WTC11 (cell line): ENCODE data around the gene CYB561A3. TPM values are rescaled to one million over a fixed set of nuclear protein-coding genes. Genes with fewer than 3 reads are reported as not detected.

ENCODE experiments used
- ATAC-seq: fragments of 200-7000 bp; cut with Tn5 transposase; 2 replicates; pipeline ENCODE4 v1.10.0; 2021; ENCODE audit warnings: mild to moderate bottlenecking, moderate library complexity
- CTCF ChIA-PET: fragments of 300-600 bp; sonication (Branson Sonifier 250); formaldehyde crosslinking; loops from one replicate; lab custom pipeline; 2021; ENCODE audit warnings: antibody characterized with exemption; lab: Charles Lee
- POLR2A ChIA-PET: fragments of 350-600 bp; sonication (Branson Sonifier 250); formaldehyde crosslinking; loops from one replicate; lab custom pipeline; 2021; ENCODE audit warnings: antibody characterized with exemption; lab: Charles Lee
- DNase-seq: peaks from one replicate; pipeline ENCODE4 v3.0.0; 2021; ENCODE audit warnings: low spot score
- H3K27ac Mint-ChIP-seq: 2 replicates; pipeline ENCODE4 v1.8.0; 2021; ENCODE audit warnings: mixed read lengths
- H3K27me3 Mint-ChIP-seq: 2 replicates; pipeline ENCODE4 v1.8.0; 2021; ENCODE audit warnings: low read depth, mild to moderate bottlenecking, moderate library complexity, mixed read lengths
- H3K36me3 Mint-ChIP-seq: 2 replicates; pipeline ENCODE4 v1.8.0; 2021; ENCODE audit warnings: mixed read lengths
- H3K4me1 Mint-ChIP-seq: 2 replicates; pipeline ENCODE4 v1.8.0; 2022; ENCODE audit warnings: mixed read lengths
- H3K4me3 Mint-ChIP-seq: 2 replicates; pipeline ENCODE4 v1.8.0; 2021; ENCODE audit warnings: mild to moderate bottlenecking, moderate library complexity, mixed read lengths
- H3K9me3 Mint-ChIP-seq: 2 replicates; pipeline ENCODE4 v1.8.0; 2021; ENCODE audit warnings: mixed read lengths
- ARID4B ChIP-seq: sonication (generic); formaldehyde crosslinking; IDR thresholded peaks from 2 replicates; pipeline ENCODE4 v1.8.0; 2023; ENCODE audit warnings: missing genetic modification reagents, mild to moderate bottlenecking, borderline replicate concordance
- CREM ChIP-seq: sonication (generic); formaldehyde crosslinking; IDR thresholded peaks from 2 replicates; pipeline ENCODE4 v1.8.1; 2022; ENCODE audit warnings: mild to moderate bottlenecking, missing genetic modification reagents, moderate library complexity
- ERG ChIP-seq: fragments of 250-450 bp; sonication (Bioruptor Pico); IDR thresholded peaks from 2 replicates; pipeline ENCODE4 v1.8.0; 2021; ENCODE audit warnings: mild to moderate bottlenecking
- FOXJ3 ChIP-seq: sonication (generic); formaldehyde crosslinking; IDR thresholded peaks from 2 replicates; pipeline ENCODE4 v1.9.0; 2021; ENCODE audit warnings: missing genetic modification reagents, mild to moderate bottlenecking, borderline replicate concordance
- FOXP1 ChIP-seq: sonication (generic); formaldehyde crosslinking; IDR thresholded peaks from 2 replicates; pipeline ENCODE4 v1.8.0; 2022; ENCODE audit warnings: missing genetic modification reagents, mild to moderate bottlenecking, moderate library complexity, borderline replicate concordance
- SMAD3 ChIP-seq: sonication (generic); formaldehyde crosslinking; IDR thresholded peaks from 2 replicates; pipeline ENCODE4 v1.8.0; 2022; ENCODE audit warnings: missing genetic modification reagents, mild to moderate bottlenecking, borderline replicate concordance
- ZSCAN18 ChIP-seq: fragments of 250-450 bp; sonication (Bioruptor Pico); IDR thresholded peaks from 2 replicates; pipeline ENCODE4 v2.1.2; 2022; ENCODE audit warnings: mild to moderate bottlenecking, moderate library complexity
- total RNA-seq: library from RNA; stranded (reverse); gene quantifications from 3 replicates; pipeline ENCODE4 v1.2.3, GENCODE V29; 2021
- TF ChIP-seq, protein P1 (sequence below): sonication (generic); formaldehyde crosslinking; IDR thresholded peaks from 2 replicates; pipeline ENCODE4 v1.8.1; 2023; ENCODE audit warnings: mild to moderate bottlenecking, missing genetic modification reagents
- TF ChIP-seq, protein P2 (sequence below): sonication (generic); formaldehyde crosslinking; IDR thresholded peaks from 2 replicates; pipeline ENCODE4 v1.8.0; 2022; ENCODE audit warnings: missing genetic modification reagents
- TF ChIP-seq, protein P3 (sequence below): sonication (generic); formaldehyde crosslinking; IDR thresholded peaks from 2 replicates; pipeline ENCODE4 v1.8.0; 2022; ENCODE audit warnings: mild to moderate bottlenecking, missing genetic modification reagents
- TF ChIP-seq, protein P4 (sequence below): fragments of 250-450 bp; sonication (Bioruptor Pico); conservative IDR thresholded peaks from 2 replicates; pipeline ENCODE4 v1.9.0; 2021; ENCODE audit warnings: mild to moderate bottlenecking
- TF ChIP-seq, protein P5 (sequence below): sonication (generic); formaldehyde crosslinking; IDR thresholded peaks from 2 replicates; pipeline ENCODE4 v1.8.1; 2022; ENCODE audit warnings: low read depth, mild to moderate bottlenecking, moderate library complexity, missing genetic modification reagents, borderline replicate concordance

CYB561A3 gene
- total RNA-seq, 1 experiment from 2014 or later = 38.8 TPM

- no peak for TF ChIP-seq ZSCAN18 (CRISPR knock-in tag)
Measured at GRCh38 chr11:61325649-61326414, 35.9 kb downstream of the CYB561A3 start (continued).

DNA sequence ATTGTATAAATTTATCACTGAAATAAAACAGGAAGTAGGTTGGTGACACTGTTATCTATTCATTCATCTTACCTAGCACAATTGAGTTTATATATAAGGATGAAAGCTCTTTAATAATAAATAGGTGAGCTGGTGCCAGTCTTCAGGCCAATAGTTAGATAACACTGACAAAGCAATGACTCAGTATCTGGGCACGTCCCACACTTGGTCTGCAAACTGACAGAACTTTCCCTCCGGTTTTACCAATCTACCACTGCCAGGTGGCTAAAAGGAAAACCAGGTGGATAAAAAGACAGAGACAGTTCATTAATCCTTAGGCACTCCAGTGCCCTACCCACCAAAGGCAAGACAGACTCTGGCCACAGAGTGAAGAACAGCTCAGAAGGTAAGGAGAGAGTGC lies 46.4 kb downstream of the CYB561A3 start:
- DNase-seq = no peak
- H3K27me3 Mint-ChIP-seq = no peaks in the 10 kb centered on the region
- POLR2A ChIA-PET = no interaction called here
- CTCF ChIA-PET = interaction anchor here (0.7 kb wide), 1 partner anchor 1024 kb away, joined by 3 read pairs; no protein-coding TSS in a partner anchor
- H3K36me3 Mint-ChIP-seq = peaks cover 63% of the 10 kb centered on the region
- TF ChIP-seq FOXJ3 (CRISPR knock-in tag) (no peak), CREM (no peak), SMAD3 (CRISPR knock-in tag) (no peak), ERG (no peak)
- TF ChIP-seq, protein P1, sequence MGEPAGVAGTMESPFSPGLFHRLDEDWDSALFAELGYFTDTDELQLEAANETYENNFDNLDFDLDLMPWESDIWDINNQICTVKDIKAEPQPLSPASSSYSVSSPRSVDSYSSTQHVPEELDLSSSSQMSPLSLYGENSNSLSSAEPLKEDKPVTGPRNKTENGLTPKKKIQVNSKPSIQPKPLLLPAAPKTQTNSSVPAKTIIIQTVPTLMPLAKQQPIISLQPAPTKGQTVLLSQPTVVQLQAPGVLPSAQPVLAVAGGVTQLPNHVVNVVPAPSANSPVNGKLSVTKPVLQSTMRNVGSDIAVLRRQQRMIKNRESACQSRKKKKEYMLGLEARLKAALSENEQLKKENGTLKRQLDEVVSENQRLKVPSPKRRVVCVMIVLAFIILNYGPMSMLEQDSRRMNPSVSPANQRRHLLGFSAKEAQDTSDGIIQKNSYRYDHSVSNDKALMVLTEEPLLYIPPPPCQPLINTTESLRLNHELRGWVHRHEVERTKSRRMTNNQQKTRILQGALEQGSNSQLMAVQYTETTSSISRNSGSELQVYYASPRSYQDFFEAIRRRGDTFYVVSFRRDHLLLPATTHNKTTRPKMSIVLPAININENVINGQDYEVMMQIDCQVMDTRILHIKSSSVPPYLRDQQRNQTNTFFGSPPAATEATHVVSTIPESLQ = no peak
- ATAC-seq = no peak
- H3K9me3 Mint-ChIP-seq = no peaks in the 10 kb centered on the region
- H3K4me3 Mint-ChIP-seq = no peak overlapping the region
- no peak overlapping the region for H3K27ac Mint-ChIP-seq
- H3K4me1 Mint-ChIP-seq = no peaks in the 10 kb centered on the region

GRCh38 chr11:61310749-61311148 lies 50.9 kb downstream of the CYB561A3 start:
- Mint-ChIP-seq H3K9me3 (no peaks in the 10 kb centered on the region), H3K27ac (no peak overlapping the region), H3K4me3 (no peak overlapping the region), H3K36me3 (peaks cover 32% of the 10 kb centered on the region), H3K27me3 (no peaks in the 10 kb centered on the region), H3K4me1 (no peaks in the 10 kb centered on the region)
- ChIA-PET POLR2A (interaction anchor here (0.5 kb wide), 1 partner anchor 10 kb away, joined by 3 read pairs; no protein-coding TSS in a partner anchor), CTCF (no interaction called here)
- no peak for ATAC-seq
- DNase-seq = no peak
- TF ChIP-seq, protein P2, sequence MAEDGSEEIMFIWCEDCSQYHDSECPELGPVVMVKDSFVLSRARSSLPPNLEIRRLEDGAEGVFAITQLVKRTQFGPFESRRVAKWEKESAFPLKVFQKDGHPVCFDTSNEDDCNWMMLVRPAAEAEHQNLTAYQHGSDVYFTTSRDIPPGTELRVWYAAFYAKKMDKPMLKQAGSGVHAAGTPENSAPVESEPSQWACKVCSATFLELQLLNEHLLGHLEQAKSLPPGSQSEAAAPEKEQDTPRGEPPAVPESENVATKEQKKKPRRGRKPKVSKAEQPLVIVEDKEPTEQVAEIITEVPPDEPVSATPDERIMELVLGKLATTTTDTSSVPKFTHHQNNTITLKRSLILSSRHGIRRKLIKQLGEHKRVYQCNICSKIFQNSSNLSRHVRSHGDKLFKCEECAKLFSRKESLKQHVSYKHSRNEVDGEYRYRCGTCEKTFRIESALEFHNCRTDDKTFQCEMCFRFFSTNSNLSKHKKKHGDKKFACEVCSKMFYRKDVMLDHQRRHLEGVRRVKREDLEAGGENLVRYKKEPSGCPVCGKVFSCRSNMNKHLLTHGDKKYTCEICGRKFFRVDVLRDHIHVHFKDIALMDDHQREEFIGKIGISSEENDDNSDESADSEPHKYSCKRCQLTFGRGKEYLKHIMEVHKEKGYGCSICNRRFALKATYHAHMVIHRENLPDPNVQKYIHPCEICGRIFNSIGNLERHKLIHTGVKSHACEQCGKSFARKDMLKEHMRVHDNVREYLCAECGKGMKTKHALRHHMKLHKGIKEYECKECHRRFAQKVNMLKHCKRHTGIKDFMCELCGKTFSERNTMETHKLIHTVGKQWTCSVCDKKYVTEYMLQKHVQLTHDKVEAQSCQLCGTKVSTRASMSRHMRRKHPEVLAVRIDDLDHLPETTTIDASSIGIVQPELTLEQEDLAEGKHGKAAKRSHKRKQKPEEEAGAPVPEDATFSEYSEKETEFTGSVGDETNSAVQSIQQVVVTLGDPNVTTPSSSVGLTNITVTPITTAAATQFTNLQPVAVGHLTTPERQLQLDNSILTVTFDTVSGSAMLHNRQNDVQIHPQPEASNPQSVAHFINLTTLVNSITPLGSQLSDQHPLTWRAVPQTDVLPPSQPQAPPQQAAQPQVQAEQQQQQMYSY (CRISPR knock-in tag) = no peak
- TF ChIP-seq FOXP1 (CRISPR knock-in tag) (no peak), ARID4B (CRISPR knock-in tag) (no peak)
- TF ChIP-seq, protein P3, sequence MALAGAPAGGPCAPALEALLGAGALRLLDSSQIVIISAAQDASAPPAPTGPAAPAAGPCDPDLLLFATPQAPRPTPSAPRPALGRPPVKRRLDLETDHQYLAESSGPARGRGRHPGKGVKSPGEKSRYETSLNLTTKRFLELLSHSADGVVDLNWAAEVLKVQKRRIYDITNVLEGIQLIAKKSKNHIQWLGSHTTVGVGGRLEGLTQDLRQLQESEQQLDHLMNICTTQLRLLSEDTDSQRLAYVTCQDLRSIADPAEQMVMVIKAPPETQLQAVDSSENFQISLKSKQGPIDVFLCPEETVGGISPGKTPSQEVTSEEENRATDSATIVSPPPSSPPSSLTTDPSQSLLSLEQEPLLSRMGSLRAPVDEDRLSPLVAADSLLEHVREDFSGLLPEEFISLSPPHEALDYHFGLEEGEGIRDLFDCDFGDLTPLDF (CRISPR knock-in tag) = no peak
- TF ChIP-seq, protein P4, sequence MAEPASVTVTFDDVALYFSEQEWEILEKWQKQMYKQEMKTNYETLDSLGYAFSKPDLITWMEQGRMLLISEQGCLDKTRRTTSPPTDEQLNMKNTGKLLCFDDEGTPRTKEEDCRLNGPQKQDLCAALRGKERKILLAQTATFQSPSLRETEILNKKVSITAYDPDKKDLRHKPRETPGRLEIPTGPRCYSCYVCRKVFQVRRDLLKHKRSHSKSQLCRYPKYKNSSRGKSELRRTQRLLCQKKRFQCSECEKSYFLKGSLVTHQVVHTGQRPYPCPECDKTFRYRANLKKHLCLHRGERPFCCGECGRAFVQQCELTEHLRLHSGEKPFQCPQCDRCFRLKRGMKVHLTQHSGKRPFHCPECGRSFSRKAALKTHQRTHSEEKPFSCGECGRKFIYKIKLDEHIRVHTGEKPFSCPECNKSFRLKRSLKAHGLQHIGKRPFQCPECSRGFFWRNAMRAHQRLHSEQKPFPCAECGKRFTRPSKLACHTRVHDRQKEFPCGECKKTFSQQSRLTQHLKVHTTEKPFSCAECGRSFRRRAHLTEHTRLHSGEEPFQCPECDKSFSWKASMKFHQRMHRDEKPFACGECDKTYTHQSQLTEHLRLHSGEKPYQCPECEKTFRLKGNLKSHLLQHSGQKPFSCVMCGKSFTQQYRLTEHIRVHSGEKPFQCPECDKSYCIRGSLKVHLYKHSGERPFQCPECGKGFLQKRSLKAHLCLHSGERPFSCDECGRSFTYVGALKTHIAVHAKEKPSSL (CRISPR knock-in tag) = no peak
- TF ChIP-seq, protein P5, sequence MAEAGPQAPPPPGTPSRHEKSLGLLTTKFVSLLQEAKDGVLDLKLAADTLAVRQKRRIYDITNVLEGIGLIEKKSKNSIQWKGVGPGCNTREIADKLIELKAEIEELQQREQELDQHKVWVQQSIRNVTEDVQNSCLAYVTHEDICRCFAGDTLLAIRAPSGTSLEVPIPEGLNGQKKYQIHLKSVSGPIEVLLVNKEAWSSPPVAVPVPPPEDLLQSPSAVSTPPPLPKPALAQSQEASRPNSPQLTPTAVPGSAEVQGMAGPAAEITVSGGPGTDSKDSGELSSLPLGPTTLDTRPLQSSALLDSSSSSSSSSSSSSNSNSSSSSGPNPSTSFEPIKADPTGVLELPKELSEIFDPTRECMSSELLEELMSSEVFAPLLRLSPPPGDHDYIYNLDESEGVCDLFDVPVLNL (CRISPR knock-in tag) = no peak
